Dedifferentiated amniotic fluid mesenchymal stem cell (primary cell): Measurements from ENCODE around the gene TBX4.
"Not testable (repeated sequence)": the region's sequence is repeated elsewhere in the genome, so short reads cannot be mapped to it uniquely, and the experiment has no call there.

Experiments used
- DNase-seq: peaks from one replicate; pipeline ENCODE4 v3.0.0-alpha.2; 2016; ENCODE audit errors: extremely low spot score

Gene TBX4

GRCh38 chr17:61483778-61484116, 31.5 kb downstream of the TBX4 start:
- no peak for DNase-seq

GRCh38 chr17:61484174-61484573, 32.0 kb downstream of the TBX4 start:
- DNase-seq, result no peak

GRCh38 chr17:61485067-61485775, 33.0 kb downstream of the TBX4 start:
- no peak for DNase-seq

GRCh38 chr17:61486135-61487120, 34.2 kb downstream of the TBX4 start:
- no peak for DNase-seq

- no peak for DNase-seq
These were observed 35.2 kb downstream of the TBX4 start for GRCh38 chr17:61487161-61487988.

GRCh38 chr17:61487989-61488595, 35.9 kb downstream of the TBX4 start:
- no peak for DNase-seq

- no peak for DNase-seq
These were observed 36.9 kb downstream of the TBX4 start for GRCh38 chr17:61488878-61489718.

GRCh38 chr17:61489719-61490490, 37.7 kb downstream of the TBX4 start:
- DNase-seq, result no peak

GRCh38 chr17:61490540-61490975, 38.3 kb downstream of the TBX4 start:
- peak; percentile 28 for DNase-seq

- DNase-seq, result no peak
These were observed 39.8 kb downstream of the TBX4 start for GRCh38 chr17:61491981-61492380.

- peak; percentile 68 for DNase-seq
These were observed 40.7 kb downstream of the TBX4 start for GRCh38 chr17:61492759-61493526.

- DNase-seq, result not testable (repeated sequence)
These were observed 41.7 kb downstream of the TBX4 start for GRCh38 chr17:61493830-61494324.

- DNase-seq, result no peak
These were observed 42.3 kb downstream of the TBX4 start for GRCh38 chr17:61494325-61495160.

- DNase-seq, result no peak
These were observed 43.1 kb downstream of the TBX4 start for GRCh38 chr17:61495161-61495857.

- DNase-seq, result no peak
These were observed 44.1 kb downstream of the TBX4 start for GRCh38 chr17:61496174-61496956.

- no peak for DNase-seq
These were observed 44.9 kb downstream of the TBX4 start for GRCh38 chr17:61496957-61497653.
